ENCODE measurements around the gene C1orf21.

C1orf21 gene

DNA sequence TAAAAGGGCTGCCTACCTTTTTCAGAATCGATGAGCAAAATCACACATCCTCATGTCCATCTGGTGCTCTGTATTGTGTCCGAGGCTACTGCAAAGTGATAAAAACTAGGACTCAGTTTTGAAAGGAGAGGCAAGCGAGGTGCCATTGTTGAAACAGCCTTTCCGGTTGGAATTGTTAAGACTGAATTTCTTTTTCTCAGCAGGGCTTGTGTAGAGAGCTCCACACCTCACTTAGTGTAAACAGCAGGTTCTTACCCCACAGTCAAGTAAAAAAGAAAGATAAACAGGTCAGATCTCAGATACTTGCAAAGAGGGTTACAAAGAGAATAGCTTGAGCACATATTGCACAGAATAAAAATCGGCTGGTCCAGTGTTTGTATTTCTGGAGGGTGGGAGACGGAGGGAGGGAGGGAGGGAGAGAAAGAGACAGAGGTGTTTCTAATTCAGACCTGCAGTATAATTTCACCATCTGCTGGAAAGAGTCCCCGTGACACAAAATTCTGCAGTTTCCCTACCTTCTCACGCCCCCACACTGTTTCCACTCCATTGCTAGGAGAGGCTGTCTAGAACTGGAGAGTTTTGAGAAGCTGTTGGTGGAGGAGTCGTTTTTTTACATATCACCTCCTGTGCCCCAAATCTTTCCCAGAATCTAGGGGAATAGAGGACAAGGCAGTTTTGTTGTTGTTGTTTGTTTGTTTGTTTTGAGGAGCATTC, 285.3 kb downstream of the C1orf21 start:
- no peak for TF ChIP-seq ZNF274 (IDR thresholded peaks at IDR 0.05; ENCODE audit: low read depth, low read length)
- H3K4me3 ChIP-seq (ENCODE audit: low read length): no peak overlapping the region

DNA sequence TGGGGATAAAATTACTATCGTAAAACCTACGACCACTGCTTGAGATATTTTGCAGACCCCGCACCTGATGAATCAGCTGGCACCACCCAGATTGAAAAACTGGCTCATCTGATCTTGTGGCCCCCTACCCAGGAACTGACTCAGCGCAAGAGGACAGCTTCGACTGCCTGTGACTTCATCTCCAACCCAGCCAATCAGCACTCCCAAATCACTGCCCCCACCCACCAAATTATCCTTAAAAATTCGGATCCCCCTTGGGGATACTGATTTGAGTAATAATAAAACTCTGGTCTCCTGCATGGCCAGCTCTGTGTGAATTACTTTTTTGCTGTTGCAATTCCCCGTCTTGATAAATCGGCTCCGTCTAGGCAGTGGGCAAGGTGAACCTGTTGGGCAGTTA, 286.5 kb downstream of the C1orf21 start:
- no peak overlapping the region for H3K4me3 ChIP-seq (ENCODE audit: low read length)
- TF ChIP-seq ZNF274 (IDR thresholded peaks at IDR 0.05; ENCODE audit: low read depth, low read length): no peak

DNA sequence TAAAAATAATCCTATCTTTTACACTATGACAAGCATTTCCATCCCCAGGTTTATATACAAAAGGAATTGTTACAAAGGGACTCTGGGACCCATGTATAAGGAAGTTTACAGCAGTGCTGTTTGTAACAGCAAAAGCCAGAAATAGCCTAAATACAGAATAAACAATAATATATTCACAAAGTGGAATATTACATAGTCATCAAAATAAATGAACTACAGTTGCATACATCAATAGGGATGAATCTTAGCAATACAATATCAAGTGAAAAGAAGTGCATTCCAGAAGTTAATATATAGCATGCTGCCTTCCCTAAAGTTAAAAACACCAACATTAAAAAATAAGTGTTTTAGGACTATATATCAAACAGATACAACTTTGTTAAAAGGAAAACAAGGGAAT, 290.5 kb downstream of the C1orf21 start:
- H3K4me3 ChIP-seq (ENCODE audit: low read length): no peak overlapping the region
- TF ChIP-seq ZNF274 (IDR thresholded peaks at IDR 0.05; ENCODE audit: low read depth, low read length): no peak

Data from GM08714 (cell line).